GM12891 (cell line): ENCODE data around the gene SRSF6.

ENCODE experiments used
- DNase-seq: peaks from one replicate; pipeline ENCODE4 v3.0.0; 2011; ENCODE audit warnings: low spot score; ENCODE audit not compliant: insufficient read length
- FAIRE-seq: peaks from 2 replicates; lab custom pipeline; 2011; peaks lifted over from hg19 to GRCh38; lab: Jason Lieb, UNC
- PAX5 ChIP-seq: IDR thresholded peaks from 2 replicates; pipeline ENCODE4 v1.6.1; 2011; ENCODE audit warnings: low read length, moderate library complexity, mild to moderate bottlenecking; ENCODE audit not compliant: insufficient read depth, severe bottlenecking
- POLR2A ChIP-seq: IDR thresholded peaks from 2 replicates; pipeline ENCODE4 v1.6.1; 2011; ENCODE audit warnings: low read depth, low read length, control low read depth
- POLR2AphosphoS5 ChIP-seq: IDR thresholded peaks from 2 replicates; pipeline ENCODE4 v1.6.1; 2011; ENCODE audit warnings: low read depth, low read length, control low read depth
- POU2F2 ChIP-seq: IDR thresholded peaks from 2 replicates; pipeline ENCODE4 v1.6.1; 2011; ENCODE audit warnings: low read depth, mild to moderate bottlenecking, control low read depth, low read length, moderate library complexity
- SPI1 ChIP-seq: IDR thresholded peaks from 2 replicates; pipeline ENCODE4 v1.6.1; 2011; ENCODE audit warnings: low read depth, low read length, control low read depth
- TAF1 ChIP-seq: IDR thresholded peaks from 2 replicates; pipeline ENCODE4 v1.6.1; 2011; ENCODE audit warnings: low read depth, low read length, control low read depth

SRSF6 gene

DNA sequence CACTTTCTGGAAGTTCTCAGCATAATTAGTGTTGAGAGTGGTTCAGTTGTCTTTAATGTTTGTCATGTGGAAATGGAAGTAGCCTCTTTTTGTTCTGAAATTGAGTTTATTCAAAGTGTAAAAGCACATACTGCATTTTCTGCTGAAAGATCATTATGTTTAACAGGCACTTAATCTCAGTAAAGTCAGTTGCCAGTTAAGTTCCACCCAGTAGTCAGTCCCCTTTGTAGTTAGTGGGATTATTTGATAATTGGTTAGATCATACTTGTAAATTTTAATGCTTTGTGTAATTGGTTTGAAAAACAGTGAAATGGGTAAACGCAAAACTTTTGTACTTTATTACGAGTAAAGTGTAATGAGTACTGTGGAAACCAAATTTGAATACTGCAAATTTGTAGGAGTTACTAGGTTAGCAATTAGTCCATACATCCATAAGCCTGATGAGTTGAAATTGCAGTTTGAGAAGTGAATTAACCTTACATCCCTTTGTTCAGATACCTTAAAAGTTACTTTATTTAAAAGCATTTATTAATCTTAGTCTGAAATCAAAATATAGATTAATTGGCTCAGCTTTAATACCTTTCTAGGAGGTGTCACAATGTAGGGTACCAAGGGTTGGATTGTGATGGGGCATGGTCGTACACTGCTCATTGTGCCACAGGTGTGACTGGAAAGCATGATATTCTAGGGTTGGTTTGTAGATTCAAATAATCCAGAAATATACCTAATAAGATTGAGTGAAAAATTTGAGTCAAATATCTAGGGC lies 4.4 kb downstream of the SRSF6 start:
- DNase-seq (no peak), FAIRE-seq (no peak)
- no peak; the same call in 1 of the 2 replicates for TF ChIP-seq POLR2A
- peak; percentile 74 for TF ChIP-seq POLR2AphosphoS5
- no peak for TF ChIP-seq POU2F2
- no peak for TF ChIP-seq TAF1
- no peak for TF ChIP-seq PAX5
- TF ChIP-seq SPI1: no peak

DNA sequence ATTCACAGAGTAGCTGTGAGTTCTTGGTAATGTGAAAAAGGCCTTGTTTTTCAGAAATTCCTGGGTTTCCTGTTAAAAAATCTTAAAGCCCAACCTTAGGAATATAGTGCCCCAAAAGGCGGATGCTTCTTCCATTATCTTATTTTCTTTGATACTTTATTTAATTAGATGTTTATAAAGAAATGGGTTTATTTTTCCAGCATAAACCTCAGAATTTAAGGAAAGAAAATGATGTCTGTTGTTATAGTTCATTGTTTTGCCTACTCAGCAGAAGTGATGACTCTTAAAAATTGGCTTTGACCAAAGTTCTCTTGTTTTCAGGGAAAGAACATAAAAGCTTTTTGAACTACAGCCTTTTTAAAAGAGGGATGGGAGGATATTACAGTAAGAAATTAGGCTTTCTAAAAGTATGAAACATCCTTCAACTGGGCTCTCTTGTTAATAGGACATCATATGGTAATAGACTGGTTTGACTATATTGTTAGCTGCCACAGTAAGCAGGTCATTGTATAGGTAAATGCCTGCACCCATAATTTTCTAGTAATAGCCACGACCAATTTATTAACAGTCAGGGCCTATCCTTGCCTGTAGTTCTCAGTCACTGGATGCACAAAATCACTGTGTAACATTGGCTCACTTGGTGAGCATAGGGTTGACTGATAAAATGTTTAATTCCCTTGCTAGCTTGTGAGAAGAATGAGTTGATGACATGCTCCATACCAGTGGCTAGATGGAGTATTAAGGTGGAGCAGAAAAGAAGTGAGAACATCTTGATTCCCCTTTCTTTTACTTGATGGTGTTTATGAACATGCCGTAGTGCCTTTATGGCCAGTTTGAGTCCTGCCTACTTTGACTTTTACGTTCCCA lies 5.2 kb downstream of the SRSF6 start:
- DNase-seq (no peak), FAIRE-seq (no peak)
- TF ChIP-seq POLR2AphosphoS5 (peak; percentile 90), POU2F2 (no peak), POLR2A (peak; percentile 78; the same call in 1 of the 2 replicates), PAX5 (no peak), TAF1 (no peak), SPI1 (no peak)

DNA sequence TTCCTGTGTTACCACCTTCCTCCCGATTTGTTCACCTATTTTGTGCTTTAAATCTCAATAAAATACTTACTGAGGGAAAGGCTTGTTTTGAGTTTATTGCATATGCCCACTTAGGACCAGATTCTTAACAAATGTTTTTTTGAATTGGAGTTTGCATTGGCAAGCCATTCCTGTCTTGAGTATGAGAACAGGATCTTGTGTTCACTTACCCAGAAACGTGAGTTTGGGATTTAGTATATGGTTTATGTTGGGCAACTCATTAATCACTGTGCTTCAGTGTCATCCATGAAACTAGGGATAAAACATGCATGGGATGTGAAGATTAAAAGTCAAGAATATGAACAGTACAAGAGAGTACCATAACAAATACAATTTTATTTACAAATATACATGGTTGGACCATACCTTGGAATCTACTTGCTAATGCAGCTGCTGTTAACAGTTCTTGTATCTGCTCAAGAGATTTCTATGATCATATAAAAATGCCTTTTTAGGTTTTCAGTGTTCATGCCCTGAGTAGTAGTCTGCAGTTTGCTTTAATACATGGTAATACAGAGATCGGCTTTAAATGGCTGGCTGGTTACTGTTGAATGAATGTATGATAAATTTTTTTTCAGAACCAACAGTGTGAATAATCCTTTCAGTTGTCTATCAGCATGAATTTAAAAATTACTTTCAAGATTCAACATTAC lies 6.0 kb downstream of the SRSF6 start:
- DNase-seq (no peak), FAIRE-seq (no peak)
- no peak for TF ChIP-seq PAX5

DNA sequence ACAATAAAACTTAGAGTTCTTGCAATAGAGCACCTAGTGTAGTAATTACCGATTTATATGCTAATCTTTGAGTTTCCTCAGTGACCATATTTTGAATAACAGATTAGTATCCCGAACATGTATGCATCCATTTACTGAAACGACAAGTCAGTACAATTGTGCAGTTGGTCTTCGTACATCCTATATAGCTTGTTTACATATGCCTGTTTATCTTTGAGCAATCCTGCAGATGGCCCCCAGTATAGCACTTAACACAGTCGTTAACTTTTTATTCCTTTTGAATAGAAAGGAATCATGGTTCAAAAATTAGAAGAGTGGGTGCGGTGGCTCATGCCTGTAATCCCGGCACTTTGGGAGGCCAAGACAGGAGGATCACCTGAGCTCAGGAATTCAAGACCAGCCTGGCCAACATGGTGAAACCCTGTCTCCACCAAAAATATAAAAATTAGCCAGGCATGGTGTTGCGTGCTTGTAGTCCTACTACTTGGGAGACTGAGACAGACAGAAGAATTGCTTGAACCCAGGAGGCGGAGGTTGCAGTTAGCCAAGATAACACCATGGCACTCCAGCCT lies 6.6 kb downstream of the SRSF6 start:
- DNase-seq (no peak), FAIRE-seq (peak; percentile 5)
- TF ChIP-seq TAF1 (no peak), POLR2AphosphoS5 (peak; percentile 80; the same call in 1 of the 2 replicates), POU2F2 (0 out of 2 replicates have a peak, but pooled peaks have one; percentile 14), POLR2A (peak; percentile 68)

DNA sequence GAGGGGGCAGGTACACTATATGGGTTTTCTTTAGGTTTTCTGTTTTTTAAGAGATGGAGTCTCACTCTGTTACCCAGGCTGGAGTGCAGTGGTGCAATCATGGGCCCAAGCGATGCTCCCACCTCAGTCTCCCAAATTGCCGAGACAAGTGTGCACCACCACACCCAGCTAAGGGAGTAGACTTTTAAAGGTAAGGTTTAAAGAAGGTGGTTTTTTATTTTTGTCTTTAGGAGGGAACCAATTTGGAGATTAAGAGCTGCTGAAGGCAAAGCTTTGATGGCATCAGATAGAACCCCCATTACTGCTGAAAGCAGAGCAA lies 7.9 kb downstream of the SRSF6 start:
- DNase-seq: no peak
- no peak for FAIRE-seq
- no peak for TF ChIP-seq POLR2A
- TF ChIP-seq POU2F2: no peak
- TF ChIP-seq TAF1: no peak
- TF ChIP-seq POLR2AphosphoS5: no peak
- TF ChIP-seq PAX5: no peak
- TF ChIP-seq SPI1: no peak

DNA sequence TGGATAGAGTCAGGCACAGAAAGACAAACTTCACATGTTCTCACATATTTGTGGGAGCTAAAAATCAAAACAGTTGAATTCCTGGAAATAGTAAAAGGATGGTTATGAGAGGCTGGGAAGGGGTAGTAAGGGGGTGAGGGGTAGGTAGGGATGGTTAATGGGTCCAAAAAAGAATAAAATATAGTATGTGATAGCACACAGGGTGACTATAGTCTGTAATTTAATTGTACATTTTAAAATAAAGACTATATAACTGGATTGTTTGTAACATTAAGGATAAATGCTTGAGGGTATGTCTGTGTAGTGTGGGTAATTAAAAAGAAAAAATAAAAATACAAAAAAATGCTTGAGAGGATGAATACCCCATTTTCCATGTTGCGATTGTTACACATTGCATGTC lies 9.9 kb downstream of the SRSF6 start:
- TF ChIP-seq POLR2A: no peak
- TF ChIP-seq POU2F2: no peak
- TF ChIP-seq TAF1: no peak
- TF ChIP-seq SPI1: no peak
- no peak for TF ChIP-seq POLR2AphosphoS5
- no peak for TF ChIP-seq PAX5
- no peak for DNase-seq
- no peak for FAIRE-seq

DNA sequence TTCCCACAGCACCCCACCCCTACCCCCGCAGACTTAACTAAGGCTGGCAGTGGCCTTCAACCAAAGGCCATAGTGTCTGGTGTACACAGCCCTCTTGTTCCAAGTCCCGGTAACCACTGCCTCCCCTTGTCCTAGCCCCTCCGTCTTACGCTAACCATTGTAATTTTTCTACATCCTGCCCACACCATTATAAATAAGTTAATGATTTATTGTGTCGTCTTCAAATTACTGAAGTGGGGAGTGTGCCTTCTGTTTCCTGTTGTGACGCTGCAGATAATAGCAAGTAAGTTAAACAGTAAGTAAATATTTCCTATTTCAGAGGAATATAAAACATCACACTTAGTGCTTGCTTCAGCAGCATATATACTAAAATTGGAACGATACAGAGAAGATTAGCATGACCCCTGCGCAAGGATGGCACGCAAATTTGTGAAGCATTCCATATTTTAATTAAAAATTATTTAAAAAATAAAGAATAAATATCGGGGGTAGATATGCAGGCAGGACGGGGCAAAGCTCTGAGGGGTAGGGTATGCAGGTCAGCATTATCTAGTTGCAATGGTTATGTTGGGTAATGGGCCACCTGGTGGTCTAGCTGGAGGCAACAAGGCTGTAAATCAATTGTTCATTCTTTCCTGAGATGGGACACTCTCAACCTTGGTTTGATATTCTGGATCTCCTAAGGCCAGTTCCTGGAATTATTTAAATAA lies 15.1 kb downstream of the SRSF6 start:
- FAIRE-seq (no peak), DNase-seq (no peak)
- TF ChIP-seq POU2F2: no peak
- TF ChIP-seq POLR2AphosphoS5: no peak
- TF ChIP-seq TAF1: no peak
- no peak for TF ChIP-seq PAX5
- TF ChIP-seq POLR2A: no peak
- TF ChIP-seq SPI1: no peak

DNA sequence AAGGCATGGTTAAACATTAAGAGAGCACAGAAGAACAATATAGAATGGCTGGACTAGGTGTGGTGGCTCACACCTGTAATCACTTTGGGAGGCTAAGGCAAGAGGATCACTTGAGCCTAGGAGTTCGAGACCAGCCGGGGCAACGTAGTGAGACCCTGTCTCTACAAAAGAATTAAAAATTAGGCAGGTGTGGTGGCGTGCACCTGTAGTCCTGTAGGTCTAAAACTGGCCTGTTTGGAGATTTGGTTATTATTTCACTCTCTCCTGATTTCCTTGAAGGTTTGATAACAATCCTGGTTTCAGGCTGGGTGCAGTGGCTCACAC lies 15.6 kb downstream of the SRSF6 start:
- DNase-seq: no peak
- no peak for FAIRE-seq
- TF ChIP-seq SPI1 (no peak), POLR2AphosphoS5 (no peak), POU2F2 (no peak), TAF1 (no peak), POLR2A (no peak), PAX5 (no peak)

DNA sequence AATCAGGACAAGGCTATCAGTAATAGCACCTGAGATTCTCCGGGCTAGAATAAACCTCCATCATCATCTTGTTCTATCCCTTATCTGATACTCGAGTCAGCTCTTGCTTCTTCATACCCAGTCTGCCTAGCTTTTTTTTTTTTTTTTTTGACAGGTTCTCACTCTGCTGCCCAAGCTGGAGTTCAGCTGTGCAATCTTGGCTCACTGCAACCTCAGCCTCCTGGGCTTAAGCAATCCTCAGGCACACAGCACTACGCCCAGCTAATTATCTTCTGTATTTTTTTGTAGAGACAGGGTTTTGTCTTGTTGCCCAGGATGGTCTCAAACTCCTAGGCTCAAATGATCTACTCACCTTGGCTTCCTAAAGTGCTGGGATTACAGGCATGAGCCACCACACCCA lies 19.5 kb downstream of the SRSF6 start:
- FAIRE-seq (no peak), DNase-seq (no peak)
- no peak for TF ChIP-seq POLR2A
- no peak for TF ChIP-seq TAF1
- TF ChIP-seq SPI1: no peak
- no peak for TF ChIP-seq POLR2AphosphoS5
- TF ChIP-seq POU2F2: no peak
- no peak for TF ChIP-seq PAX5
